SK-N-MC (cell line): ENCODE results near the gene CDH18.

Experiments used
- EZH2 ChIP-seq: fragments of 200-600 bp; sonication (generic); IDR thresholded peaks from one replicate; pipeline ENCODE4 v1.6.1; 2017; ENCODE audit warnings: antibody characterized with exemption
- FOXP2 ChIP-seq: optimal IDR thresholded peaks from 2 replicates; pipeline ENCODE3; 2011; ENCODE audit warnings: mild to moderate bottlenecking, moderate library complexity; ENCODE audit not compliant: insufficient read depth; ENCODE audit errors: extremely low read length, control extremely low read depth
- POLR2AphosphoS5 ChIP-seq: IDR thresholded peaks from 2 replicates; pipeline ENCODE4 v1.6.1; 2012; ENCODE audit warnings: mild to moderate bottlenecking, low read depth, low read length, borderline replicate concordance

DNA sequence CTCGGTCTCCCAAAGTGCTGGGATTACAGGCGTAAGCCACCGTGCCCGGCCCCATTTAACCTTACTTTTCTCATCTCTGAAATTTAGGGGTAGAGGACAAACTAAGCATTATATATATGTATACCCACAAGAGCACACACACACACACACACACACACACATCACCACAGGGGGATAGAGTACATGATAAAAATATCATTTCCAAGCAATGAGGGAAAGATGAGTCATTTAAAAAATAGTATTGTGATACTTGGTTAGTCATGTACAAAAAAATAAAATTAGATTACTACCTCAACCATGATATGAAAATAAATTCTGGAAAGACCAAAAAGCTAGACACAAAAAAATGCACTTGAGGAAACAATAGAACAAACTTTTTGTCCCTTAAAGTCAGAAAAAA, 67.2 kb downstream of the CDH18 start:
- TF ChIP-seq EZH2 = no peak
- TF ChIP-seq POLR2AphosphoS5 = no peak
- TF ChIP-seq FOXP2 = no peak
